ENCODE results near the gene OR6F1.
"Not testable (repeated sequence)": the region's sequence is repeated elsewhere in the genome, so short reads cannot be mapped to it uniquely, and the experiment has no call there.

OR6F1 gene

GRCh38 chr1:247716546-247716945 lies at the start of gene OR6F1:
Gene OR6F1 (minus strand): TSS chr1:247716646. CDS start chr1:247712755, 3,891 bp downstream.
- H3K27ac ChIP-seq = no peak within 1 kb of the TSS
- DNase-seq (ENCODE audit: low read depth, low spot score) = no peak

DNA sequence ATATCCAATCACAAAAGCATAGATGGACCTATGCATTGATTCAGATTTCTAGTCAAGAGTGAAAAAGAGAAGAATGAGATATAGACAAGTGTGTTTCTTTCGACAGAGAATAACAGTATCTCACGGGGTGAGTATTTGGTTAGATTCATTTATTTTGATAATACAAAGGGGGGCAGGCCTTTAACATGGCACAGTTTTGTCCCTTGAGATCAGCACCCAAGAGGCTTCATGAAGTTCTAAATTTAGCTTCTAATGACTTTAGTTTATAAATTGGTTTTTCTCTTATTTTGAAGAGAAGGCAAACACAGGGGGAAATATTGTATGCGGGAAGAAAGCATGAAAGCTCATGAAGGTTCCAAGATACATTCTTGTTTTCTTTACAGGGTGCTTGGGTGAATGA lies 44.0 kb upstream of the OR6F1 start, which contains the start of gene OR1C1:
OR1C1 (minus strand) TSS at position 101 of the 400 bp plus-strand sequence. CDS start 2,150 bp downstream, outside the sequence.
- no peak within 1 kb of the TSS for H3K27ac ChIP-seq
- DNase-seq (ENCODE audit: low read depth, low spot score) = no peak

DNA sequence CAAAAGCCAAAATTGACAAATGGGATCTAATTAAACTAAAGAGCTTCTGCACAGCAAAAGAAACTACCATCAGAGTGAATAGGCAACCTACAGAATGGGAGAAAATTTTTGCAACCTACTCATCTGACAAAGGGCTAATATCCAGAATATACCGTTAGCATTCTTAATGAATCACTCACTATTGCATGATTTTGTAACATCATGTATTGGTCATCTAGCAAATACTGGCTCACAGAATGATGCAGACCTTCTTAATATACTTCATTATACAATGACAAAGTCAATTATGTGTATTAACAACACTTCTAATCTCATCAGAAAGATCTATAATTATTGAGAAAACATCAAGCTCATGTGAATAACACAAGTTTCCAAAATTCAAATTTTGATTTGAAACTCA lies 37.9 kb upstream of the OR6F1 start:
- not testable (repeated sequence) for H3K27ac ChIP-seq; DNase-seq (ENCODE audit: low read depth, low spot score)

GRCh38 chr1:247749870-247750269 lies 33.4 kb upstream of the OR6F1 start:
- no peak overlapping the region for H3K27ac ChIP-seq
- DNase-seq (ENCODE audit: low read depth, low spot score) = no peak

- no peak within 1 kb of the TSS for H3K27ac ChIP-seq
Measured at GRCh38 chr1:247748041-247748440, 31.6 kb upstream of the OR6F1 start, which contains the start of gene OR14A2. Gene OR14A2 (minus strand): TSS chr1:247748141.

DNA sequence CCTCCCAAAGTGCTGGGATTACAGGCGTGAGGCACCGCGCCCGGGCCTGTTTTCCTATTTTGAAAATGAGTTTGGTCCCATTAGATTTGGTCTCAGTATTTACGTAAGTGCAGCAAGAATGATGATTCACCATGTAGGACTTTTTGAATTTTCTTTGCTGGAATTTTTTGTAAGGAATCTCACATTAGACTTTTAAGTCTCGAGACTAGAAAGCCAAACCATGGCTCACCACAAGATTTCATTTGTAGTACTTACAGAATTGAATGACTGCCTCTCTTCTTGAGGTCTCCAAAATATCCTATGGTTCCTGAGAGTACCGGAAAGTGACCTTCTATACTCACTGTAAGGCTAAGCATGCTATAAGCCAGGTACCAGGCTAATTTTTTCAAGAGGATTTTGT lies 31.2 kb upstream of the OR6F1 start:
- H3K27ac ChIP-seq = no peak overlapping the region
- DNase-seq (ENCODE audit: low read depth, low spot score) = no peak

More at GRCh38 chr1:247748041-247748440, 31.6 kb upstream of the OR6F1 start, which contains the start of gene OR14A2:
- DNase-seq (ENCODE audit: low read depth, low spot score) = no peak

GRCh38 chr1:247746391-247746935 lies 30.0 kb upstream of the OR6F1 start:
- no peak for DNase-seq (ENCODE audit: low read depth, low spot score)
- no peak overlapping the region for H3K27ac ChIP-seq

GRCh38 chr1:247742215-247742760 lies 25.8 kb upstream of the OR6F1 start:
- not testable (repeated sequence) for H3K27ac ChIP-seq; DNase-seq (ENCODE audit: low read depth, low spot score)

- DNase-seq (ENCODE audit: low read depth, low spot score) = no peak
- H3K27ac ChIP-seq = no peak overlapping the region
Measured at GRCh38 chr1:247741756-247742155, 25.3 kb upstream of the OR6F1 start.

DNA sequence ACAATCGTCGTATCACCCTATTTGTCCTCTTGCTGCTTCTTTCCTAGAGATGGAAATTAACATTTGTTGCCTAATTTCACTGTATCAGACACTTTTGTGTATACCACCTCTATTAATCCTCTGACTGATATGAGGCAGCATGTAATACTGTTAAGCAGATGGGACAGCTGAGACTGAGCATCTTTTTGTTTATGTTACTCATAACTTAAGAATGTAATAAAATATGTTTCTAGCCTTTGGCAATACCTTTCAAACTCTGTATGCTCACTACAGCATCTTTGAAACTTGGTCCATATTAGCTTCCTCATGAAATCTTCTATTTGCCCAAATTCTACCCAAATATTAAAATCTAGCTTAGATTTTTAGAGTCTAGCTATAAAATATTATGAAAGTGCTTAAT lies 24.3 kb upstream of the OR6F1 start:
- no peak for DNase-seq (ENCODE audit: low read depth, low spot score)

GRCh38 chr1:247738315-247738714 lies 21.9 kb upstream of the OR6F1 start, which contains the start of gene OR14K1:
Gene OR14K1 (plus strand): TSS chr1:247738615. CDS start chr1:247738615, 0 bp downstream.
- no peak within 1 kb of the TSS for H3K27ac ChIP-seq
- DNase-seq (ENCODE audit: low read depth, low spot score) = no peak

More for the DNA sequence above, 24.3 kb upstream of the OR6F1 start:
- H3K27ac ChIP-seq = no peak overlapping the region

GRCh38 chr1:247721222-247721621 lies 4.8 kb upstream of the OR6F1 start:
- no peak overlapping the region for H3K27ac ChIP-seq
- no peak for DNase-seq (ENCODE audit: low read depth, low spot score)

GRCh38 chr1:247713753-247714152 lies 2.7 kb downstream of the OR6F1 start:
- H3K27ac ChIP-seq = no peak overlapping the region
- no peak for DNase-seq (ENCODE audit: low read depth, low spot score)

GRCh38 chr1:247710681-247711080 lies 5.8 kb downstream of the OR6F1 start:
- not testable (repeated sequence) for H3K27ac ChIP-seq; DNase-seq (ENCODE audit: low read depth, low spot score)

GRCh38 chr1:247701338-247701737 lies 15.1 kb downstream of the OR6F1 start:
- H3K27ac ChIP-seq = no peak overlapping the region

DNA sequence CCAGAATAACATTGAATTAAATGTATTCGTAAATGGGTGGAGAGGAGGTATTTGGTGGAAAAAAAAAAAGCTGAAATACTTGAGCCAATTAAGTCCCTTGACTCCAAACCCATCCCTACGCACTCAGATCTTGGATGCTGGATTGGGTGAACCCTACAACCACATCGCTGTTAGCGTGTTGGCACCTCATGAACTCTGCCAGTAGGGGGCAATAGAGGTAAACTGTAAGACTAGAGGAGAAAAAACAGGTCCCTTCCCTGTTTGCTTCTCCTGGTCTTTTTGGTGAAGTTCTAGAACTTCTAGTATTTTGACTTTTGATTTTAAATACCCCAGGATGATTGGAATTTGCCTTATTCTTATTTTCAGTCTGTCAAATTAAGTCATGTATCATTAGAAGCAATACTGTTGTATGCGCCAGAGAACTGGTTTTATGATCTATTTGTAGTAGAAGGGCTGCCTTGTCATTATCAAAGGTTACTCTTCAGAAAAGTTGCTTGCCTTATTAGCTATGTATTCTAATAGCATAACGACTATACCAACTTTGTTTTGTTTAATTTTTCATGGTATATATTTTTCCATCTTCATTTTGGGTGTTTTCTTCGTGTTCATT lies 35.1 kb downstream of the OR6F1 start:
- DNase-seq (ENCODE audit: low read depth, low spot score) = peak; percentile 2
- H3K27ac ChIP-seq = no peak overlapping the region

More at GRCh38 chr1:247701338-247701737, 15.1 kb downstream of the OR6F1 start:
- DNase-seq (ENCODE audit: low read depth, low spot score) = no peak

DNA sequence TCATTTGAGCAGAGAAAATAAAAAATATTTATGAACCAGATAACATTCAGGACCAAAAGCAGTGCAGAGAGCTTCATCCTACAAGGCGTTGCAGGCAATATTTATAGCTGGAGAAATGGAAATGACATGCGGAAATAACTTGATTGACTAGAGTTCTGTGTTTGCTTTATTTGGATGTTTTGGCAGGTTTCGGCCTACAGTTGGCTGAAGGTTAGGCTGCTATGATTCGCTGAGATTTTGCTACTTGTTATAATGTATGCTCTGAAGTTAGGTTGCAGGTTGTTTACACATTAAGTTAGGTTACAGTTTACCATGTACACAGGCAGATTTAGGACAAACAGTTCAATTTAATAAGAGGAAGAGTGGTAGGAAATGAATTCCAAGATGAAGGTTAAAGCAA lies 36.3 kb downstream of the OR6F1 start:
- no peak for DNase-seq (ENCODE audit: low read depth, low spot score)
- no peak overlapping the region for H3K27ac ChIP-seq

GRCh38 chr1:247679639-247680038 lies 36.8 kb downstream of the OR6F1 start, which contains the start of gene OR13G1:
Gene OR13G1 (minus strand): TSS chr1:247679739. CDS start chr1:247673041, 6,698 bp downstream.
- no peak for DNase-seq (ENCODE audit: low read depth, low spot score)
- H3K27ac ChIP-seq = no peak within 1 kb of the TSS

- no peak overlapping the region for H3K27ac ChIP-seq
Measured at GRCh38 chr1:247669225-247669624, 47.2 kb downstream of the OR6F1 start.

More at GRCh38 chr1:247669225-247669624, 47.2 kb downstream of the OR6F1 start:
- DNase-seq (ENCODE audit: low read depth, low spot score) = no peak

Data from epithelial cell of prostate (primary cell).